MM.1S (cell line): ENCODE results near the gene QPCTL.

Source experiments
- DNase-seq: peaks from one replicate; pipeline ENCODE4 v3.0.0-alpha.2; 2015
- H2AFZ ChIP-seq: fragments of 300-600 bp; sonication (generic); 2 replicates; pipeline ENCODE4 v1.6.0; 2016; ENCODE audit warnings: antibody characterized with exemption, low read length
- H3F3A ChIP-seq: fragments of 300-600 bp; sonication (generic); 2 replicates; pipeline ENCODE4 v1.6.1; 2016; ENCODE audit warnings: mild to moderate bottlenecking, antibody characterized with exemption, low read length, moderate library complexity, mixed read lengths; ENCODE audit not compliant: insufficient read depth
- H3K27ac ChIP-seq: fragments of 300-600 bp; sonication (generic); 2 replicates; pipeline ENCODE4 v1.5.1; 2016; ENCODE audit warnings: mild to moderate bottlenecking, low read length
- H3K27me3 ChIP-seq: fragments of 300-600 bp; sonication (generic); replicated peaks from 2 replicates; pipeline ENCODE4 v1.6.0; 2016; ENCODE audit warnings: low read length; ENCODE audit not compliant: insufficient read depth
- H3K36me3 ChIP-seq: fragments of 300-600 bp; sonication (generic); replicated peaks from 2 replicates; pipeline ENCODE4 v1.6.1; 2016; ENCODE audit warnings: mild to moderate bottlenecking, low read length, mixed read lengths; ENCODE audit not compliant: insufficient read depth
- H3K4me1 ChIP-seq: fragments of 300-600 bp; sonication (generic); 2 replicates; pipeline ENCODE4 v1.6.1; 2016; ENCODE audit warnings: low read length, mixed read lengths
- H3K4me2 ChIP-seq: fragments of 300-600 bp; sonication (generic); 2 replicates; pipeline ENCODE4 v1.6.0; 2016; ENCODE audit warnings: low read depth, low read length
- H3K4me3 ChIP-seq: fragments of 300-600 bp; sonication (generic); 2 replicates; pipeline ENCODE4 v1.5.1; 2016; ENCODE audit warnings: low read length, mixed read lengths
- H3K79me2 ChIP-seq: fragments of 300-600 bp; sonication (generic); 2 replicates; pipeline ENCODE4 v1.6.1; 2016; ENCODE audit warnings: mixed run types, low read length, mixed read lengths
- H3K9ac ChIP-seq: fragments of 300-600 bp; sonication (generic); 2 replicates; pipeline ENCODE4 v1.6.1; 2016; ENCODE audit warnings: low read length, mixed read lengths
- H3K9me2 ChIP-seq: fragments of 300-600 bp; sonication (generic); replicated peaks from 2 replicates; pipeline ENCODE4 v1.6.1; 2016; ENCODE audit warnings: mild to moderate bottlenecking, low read length, mixed read lengths; ENCODE audit not compliant: insufficient read depth
- H3K9me3 ChIP-seq: fragments of 300-600 bp; sonication (generic); replicated peaks from 2 replicates; pipeline ENCODE4 v1.6.1; 2016; ENCODE audit warnings: mild to moderate bottlenecking, low read length, mixed read lengths; ENCODE audit not compliant: insufficient read depth
- H4K20me1 ChIP-seq: fragments of 300-600 bp; sonication (generic); 2 replicates; pipeline ENCODE4 v1.6.1; 2016; ENCODE audit warnings: mild to moderate bottlenecking, low read length, moderate library complexity, mixed read lengths; ENCODE audit not compliant: insufficient read depth
- CTCF ChIP-seq: fragments of 300-600 bp; sonication (generic); IDR thresholded peaks from 2 replicates; pipeline ENCODE4 v1.5.1; 2016; ENCODE audit warnings: antibody characterized with exemption, low read length, mixed read lengths
- EZH2 ChIP-seq: fragments of 300-600 bp; sonication (generic); optimal IDR thresholded peaks from 2 replicates; pipeline ENCODE3; 2017; ENCODE audit warnings: low read depth, mild to moderate bottlenecking, antibody characterized with exemption, low read length, mixed read lengths
- EZH2phosphoT487 ChIP-seq: fragments of 300-600 bp; sonication (generic); IDR thresholded peaks from 2 replicates; pipeline ENCODE4 v1.6.1; 2018; ENCODE audit warnings: antibody characterized with exemption, low read length

The QPCTL gene

GRCh38 chr19:45650722-45651121, 41.7 kb upstream of the QPCTL start:
- no peak overlapping the region for H3K4me3 ChIP-seq
- no peak overlapping the region for H3K4me2 ChIP-seq
- H3K79me2 ChIP-seq = no peaks in the 10 kb centered on the region
- no peak overlapping the region for H2AFZ ChIP-seq
- no peaks in the 10 kb centered on the region for H4K20me1 ChIP-seq
- no peak overlapping the region for H3K9ac ChIP-seq
- no peak for DNase-seq
- H3K9me3 ChIP-seq = no peaks in the 10 kb centered on the region
- H3F3A ChIP-seq = no peaks in the 10 kb centered on the region
- no peak for TF ChIP-seq EZH2
- TF ChIP-seq CTCF = no peak
- no peak for TF ChIP-seq EZH2phosphoT487
- H3K27me3 ChIP-seq = peaks cover 12% of the 10 kb centered on the region
- H3K9me2 ChIP-seq = no peaks in the 10 kb centered on the region
- 0 out of 2 replicates have a peak, but pooled peaks cover 3% of the 10 kb centered on the region for H3K4me1 ChIP-seq
- no peaks in the 10 kb centered on the region for H3K36me3 ChIP-seq
- no peak overlapping the region for H3K27ac ChIP-seq

- H3K4me2 ChIP-seq = no peak overlapping the region
- H3K9me2 ChIP-seq = no peaks in the 10 kb centered on the region
- no peak overlapping the region for H3K9ac ChIP-seq
- H3K9me3 ChIP-seq = no peaks in the 10 kb centered on the region
- H3F3A ChIP-seq = no peaks in the 10 kb centered on the region
- no peak overlapping the region for H3K4me3 ChIP-seq
- no peak overlapping the region for H2AFZ ChIP-seq
- H3K36me3 ChIP-seq = no peaks in the 10 kb centered on the region
- TF ChIP-seq EZH2phosphoT487 (no peak), EZH2 (no peak), CTCF (no peak)
- no peaks in the 10 kb centered on the region for H4K20me1 ChIP-seq
- H3K27me3 ChIP-seq = peaks cover 27% of the 10 kb centered on the region
- H3K79me2 ChIP-seq = no peaks in the 10 kb centered on the region
- no peak for DNase-seq
- no peaks in the 10 kb centered on the region for H3K4me1 ChIP-seq
- H3K27ac ChIP-seq = no peak overlapping the region
Observed at GRCh38 chr19:45653634-45654033, 38.8 kb upstream of the QPCTL start.

GRCh38 chr19:45655073-45655472, 37.4 kb upstream of the QPCTL start:
- H3K27ac ChIP-seq = no peak overlapping the region
- H3K4me2 ChIP-seq = no peak overlapping the region
- no peaks in the 10 kb centered on the region for H3K36me3 ChIP-seq
- H3K79me2 ChIP-seq = no peaks in the 10 kb centered on the region
- H4K20me1 ChIP-seq = no peaks in the 10 kb centered on the region
- no peak overlapping the region for H2AFZ ChIP-seq
- no peaks in the 10 kb centered on the region for H3F3A ChIP-seq
- no peak for TF ChIP-seq CTCF
- DNase-seq = no peak
- H3K4me1 ChIP-seq = no peaks in the 10 kb centered on the region
- no peaks in the 10 kb centered on the region for H3K9me3 ChIP-seq
- no peaks in the 10 kb centered on the region for H3K9me2 ChIP-seq
- no peak overlapping the region for H3K4me3 ChIP-seq
- H3K27me3 ChIP-seq = peaks cover 42% of the 10 kb centered on the region
- no peak overlapping the region for H3K9ac ChIP-seq
